Stimulated activated naive CD8-positive, alpha-beta T cell treated with anti-CD3 and anti-CD28 coated beads, Interleukin-15, amount 100 ng/mL, for 72 hours (primary cell): ENCODE results near the gene RDH14.

ENCODE experiments used
- ATAC-seq: fragments of 150-1000 bp; cut with Tn5 transposase; 2 replicates; pipeline ENCODE4 v1.10.0; 2021; ENCODE audit warnings: mild to moderate bottlenecking, moderate library complexity
- DNase-seq, 2 donors: peaks; one replicate each; pipeline ENCODE4 v3.0.0; 2021 to 2022
- H3K27ac Mint-ChIP-seq, 2 donors: one replicate each; pipeline ENCODE4 v1.8.0; 2022; ENCODE audit warnings: mild to moderate bottlenecking in 2 of 2, mixed read lengths in 2 of 2, moderate library complexity in 2 of 2
- H3K27me3 Mint-ChIP-seq: one replicate; pipeline ENCODE4 v1.8.0; 2022; ENCODE audit warnings: mixed read lengths
- H3K4me1 Mint-ChIP-seq: one replicate; pipeline ENCODE4 v1.8.0; 2022; ENCODE audit warnings: mild to moderate bottlenecking, mixed read lengths
- H3K4me3 Mint-ChIP-seq, 2 donors: one replicate each; pipeline ENCODE4 v1.8.0; 2022; ENCODE audit warnings: mild to moderate bottlenecking in 2 of 2, mixed read lengths in 2 of 2, moderate library complexity in 1 of 2
- H3K9me3 Mint-ChIP-seq, 2 donors: one replicate each; pipeline ENCODE4 v1.8.0; 2022; ENCODE audit warnings: mixed read lengths in 2 of 2

The RDH14 gene

GRCh38 chr2:18560031-18560796 lies at the start of gene RDH14:
RDH14 (minus strand) TSS chr2:18560653; CDS start chr2:18560572, 81 bp downstream.
- ATAC-seq (peak; percentile 93), DNase-seq (peak; percentile 92 to 95)
- peaks cover 0 to 6% of the 10 kb centered on the region in 2 donors for H3K9me3 Mint-ChIP-seq
- H3K4me3 Mint-ChIP-seq = peak within 1 kb of the TSS; percentile 87 to 88
- H3K4me1 Mint-ChIP-seq = peaks cover 44% of the 10 kb centered on the region
- H3K27me3 Mint-ChIP-seq = no peaks in the 10 kb centered on the region
- H3K27ac Mint-ChIP-seq = peak within 1 kb of the TSS; percentile 94 to 95

- Mint-ChIP-seq H3K4me1 (no peaks in the 10 kb centered on the region), H3K27ac (no peak overlapping the region), H3K9me3 (no peaks in the 10 kb centered on the region), H3K27me3 (no peaks in the 10 kb centered on the region), H3K4me3 (no peak overlapping the region)
- DNase-seq (no peak), ATAC-seq (no peak)
Observed at GRCh38 chr2:18610090-18610489, 49.6 kb upstream of the RDH14 start.

- Mint-ChIP-seq H3K27ac (no peak overlapping the region), H3K4me1 (no peaks in the 10 kb centered on the region), H3K9me3 (no peaks in the 10 kb centered on the region), H3K4me3 (no peak overlapping the region), H3K27me3 (no peaks in the 10 kb centered on the region)
- no peak for DNase-seq
- ATAC-seq = peak; percentile 80
Observed at GRCh38 chr2:18605115-18605514, 44.7 kb upstream of the RDH14 start.

- Mint-ChIP-seq H3K27me3 (no peaks in the 10 kb centered on the region), H3K4me3 (no peak overlapping the region), H3K4me1 (no peaks in the 10 kb centered on the region), H3K9me3 (no peaks in the 10 kb centered on the region), H3K27ac (no peak overlapping the region)
- ATAC-seq (no peak), DNase-seq (no peak)
Observed at GRCh38 chr2:18604531-18604885, 44.1 kb upstream of the RDH14 start.

- Mint-ChIP-seq H3K4me3 (no peak overlapping the region), H3K4me1 (no peaks in the 10 kb centered on the region), H3K27me3 (no peaks in the 10 kb centered on the region), H3K27ac (no peak overlapping the region), H3K9me3 (no peaks in the 10 kb centered on the region)
- no peak for ATAC-seq
- no peak for DNase-seq
Observed at GRCh38 chr2:18603854-18604530, 43.5 kb upstream of the RDH14 start.

GRCh38 chr2:18602298-18602697 lies 41.8 kb upstream of the RDH14 start:
- H3K27ac Mint-ChIP-seq = no peak overlapping the region
- no peak overlapping the region for H3K4me3 Mint-ChIP-seq
- no peaks in the 10 kb centered on the region for H3K27me3 Mint-ChIP-seq
- no peaks in the 10 kb centered on the region for H3K4me1 Mint-ChIP-seq
- H3K9me3 Mint-ChIP-seq = no peaks in the 10 kb centered on the region
- no peak for ATAC-seq
- no peak for DNase-seq

GRCh38 chr2:18600255-18600613 lies 39.8 kb upstream of the RDH14 start:
- H3K4me1 Mint-ChIP-seq = no peaks in the 10 kb centered on the region
- DNase-seq = no peak
- H3K9me3 Mint-ChIP-seq = no peaks in the 10 kb centered on the region
- H3K4me3 Mint-ChIP-seq = no peak overlapping the region
- H3K27ac Mint-ChIP-seq = no peak overlapping the region
- no peaks in the 10 kb centered on the region for H3K27me3 Mint-ChIP-seq
- no peak for ATAC-seq

GRCh38 chr2:18599509-18600254 lies 39.2 kb upstream of the RDH14 start:
- ATAC-seq (no peak), DNase-seq (no peak)
- H3K4me1 Mint-ChIP-seq = no peaks in the 10 kb centered on the region
- H3K27me3 Mint-ChIP-seq = no peaks in the 10 kb centered on the region
- H3K9me3 Mint-ChIP-seq = peaks cover 0 to 5% of the 10 kb centered on the region in 2 donors
- no peak overlapping the region for H3K27ac Mint-ChIP-seq
- no peak overlapping the region for H3K4me3 Mint-ChIP-seq

GRCh38 chr2:18598848-18599484 lies 38.5 kb upstream of the RDH14 start:
- Mint-ChIP-seq H3K27me3 (no peaks in the 10 kb centered on the region), H3K4me1 (no peaks in the 10 kb centered on the region), H3K9me3 (peaks cover 0 to 5% of the 10 kb centered on the region in 2 donors), H3K27ac (no peak overlapping the region), H3K4me3 (no peak overlapping the region)
- no peak for ATAC-seq
- DNase-seq = no peak

- Mint-ChIP-seq H3K4me3 (no peak overlapping the region), H3K4me1 (no peaks in the 10 kb centered on the region), H3K9me3 (peaks cover 0 to 5% of the 10 kb centered on the region in 2 donors), H3K27me3 (no peaks in the 10 kb centered on the region), H3K27ac (no peak overlapping the region)
- DNase-seq = no peak
- no peak for ATAC-seq
Observed at GRCh38 chr2:18597618-18598017, 37.2 kb upstream of the RDH14 start.

GRCh38 chr2:18596993-18597392 lies 36.5 kb upstream of the RDH14 start:
- ATAC-seq (no peak), DNase-seq (no peak)
- Mint-ChIP-seq H3K4me1 (no peaks in the 10 kb centered on the region), H3K4me3 (no peak overlapping the region), H3K9me3 (peaks cover 0 to 5% of the 10 kb centered on the region in 2 donors), H3K27me3 (no peaks in the 10 kb centered on the region), H3K27ac (no peak overlapping the region)

GRCh38 chr2:18593496-18593895 lies 33.0 kb upstream of the RDH14 start:
- H3K9me3 Mint-ChIP-seq = peaks cover 0 to 9% of the 10 kb centered on the region in 2 donors
- ATAC-seq = no peak
- no peak overlapping the region for H3K4me3 Mint-ChIP-seq
- DNase-seq = no peak
- H3K27ac Mint-ChIP-seq = no peak overlapping the region
- no peaks in the 10 kb centered on the region for H3K4me1 Mint-ChIP-seq
- no peaks in the 10 kb centered on the region for H3K27me3 Mint-ChIP-seq

- no peaks in the 10 kb centered on the region for H3K27me3 Mint-ChIP-seq
- H3K4me1 Mint-ChIP-seq = no peaks in the 10 kb centered on the region
- no peak overlapping the region for H3K4me3 Mint-ChIP-seq
- H3K27ac Mint-ChIP-seq = no peak overlapping the region
- peaks cover 0 to 9% of the 10 kb centered on the region in 2 donors for H3K9me3 Mint-ChIP-seq
- ATAC-seq (no peak), DNase-seq (no peak)
Observed at GRCh38 chr2:18592372-18592771, 31.9 kb upstream of the RDH14 start.

- ATAC-seq (no peak), DNase-seq (no peak)
- H3K9me3 Mint-ChIP-seq = peaks cover 4 to 25% of the 10 kb centered on the region in 2 donors
- no peaks in the 10 kb centered on the region for H3K4me1 Mint-ChIP-seq
- no peaks in the 10 kb centered on the region for H3K27me3 Mint-ChIP-seq
- H3K27ac Mint-ChIP-seq = no peak within 1 kb of the TSS
- H3K4me3 Mint-ChIP-seq = no peak within 1 kb of the TSS
Observed at GRCh38 chr2:18589354-18589753, 28.9 kb upstream of the RDH14 start, which contains the start of gene NT5C1B. NT5C1B (minus strand) TSS chr2:18589569; CDS start chr2:18589468, 101 bp downstream.

GRCh38 chr2:18588802-18589201 lies 28.3 kb upstream of the RDH14 start:
- Mint-ChIP-seq H3K4me3 (no peak overlapping the region), H3K27ac (no peak overlapping the region), H3K27me3 (no peaks in the 10 kb centered on the region), H3K9me3 (peaks cover 4 to 30% of the 10 kb centered on the region in 2 donors), H3K4me1 (no peaks in the 10 kb centered on the region)
- DNase-seq = no peak
- no peak for ATAC-seq
